HG03469 (cell line): ENCODE measurements around the gene SNHG17.

Experiments used
- ATAC-seq: cut with Tn5 transposase; IDR thresholded peaks from one replicate; pipeline ENCODE4 v1.9.1; 2021; ENCODE audit warnings: mild to moderate bottlenecking, moderate library complexity, moderate number of reproducible peaks; ENCODE audit not compliant: unreplicated experiment

Gene SNHG17

DNA sequence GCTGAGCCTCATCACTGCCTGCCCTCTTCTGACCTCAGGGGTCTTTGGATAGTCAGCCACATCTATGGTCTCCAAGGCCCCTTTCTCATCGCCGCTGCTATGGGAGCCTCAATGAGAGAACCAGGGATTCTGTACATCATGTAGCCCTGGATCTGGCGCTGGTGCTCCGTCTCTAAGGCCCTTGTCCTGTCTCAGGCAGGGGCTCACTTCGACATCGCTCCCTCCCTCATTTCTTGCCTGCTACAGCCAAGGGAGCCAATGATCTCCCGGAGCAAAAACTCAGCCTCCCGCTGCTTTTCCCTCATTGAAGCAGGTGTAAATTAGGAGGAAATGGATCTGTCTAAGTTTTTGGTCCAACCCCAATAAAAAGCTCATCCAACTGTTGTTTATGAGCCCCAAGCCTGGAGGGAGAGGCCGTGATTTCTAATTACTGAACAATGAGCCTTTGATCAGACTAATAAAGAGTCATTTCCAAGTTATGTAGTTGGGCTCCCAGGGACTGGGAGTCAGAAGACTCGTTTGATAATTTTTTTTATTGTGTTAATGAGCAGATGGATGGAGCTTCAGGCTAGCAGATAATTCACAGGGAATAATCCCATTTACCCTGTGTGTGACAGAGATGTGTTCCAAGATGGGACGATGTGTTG is 58.0 kb downstream of the SNHG17 start:
- no peak for ATAC-seq

DNA sequence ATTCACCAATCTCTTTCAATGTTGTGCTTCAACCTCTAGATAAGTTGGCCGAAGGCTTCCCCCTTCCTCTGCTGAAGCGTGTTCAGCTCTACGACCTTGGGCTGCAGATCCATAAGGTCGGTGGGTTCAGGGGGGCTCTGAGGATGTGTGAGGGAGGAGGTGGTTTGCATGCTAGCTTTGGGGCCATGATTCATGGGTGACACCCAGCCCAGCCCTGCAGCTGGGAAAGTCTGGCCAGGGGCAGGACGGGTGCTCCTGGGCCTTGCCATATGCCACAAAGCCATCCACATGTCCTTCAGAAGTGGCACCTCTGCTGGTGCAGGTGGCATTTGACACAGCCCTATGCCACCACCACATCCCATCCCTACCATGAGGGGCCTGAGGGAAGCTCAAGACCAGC is 61.2 kb downstream of the SNHG17 start:
- no peak for ATAC-seq

DNA sequence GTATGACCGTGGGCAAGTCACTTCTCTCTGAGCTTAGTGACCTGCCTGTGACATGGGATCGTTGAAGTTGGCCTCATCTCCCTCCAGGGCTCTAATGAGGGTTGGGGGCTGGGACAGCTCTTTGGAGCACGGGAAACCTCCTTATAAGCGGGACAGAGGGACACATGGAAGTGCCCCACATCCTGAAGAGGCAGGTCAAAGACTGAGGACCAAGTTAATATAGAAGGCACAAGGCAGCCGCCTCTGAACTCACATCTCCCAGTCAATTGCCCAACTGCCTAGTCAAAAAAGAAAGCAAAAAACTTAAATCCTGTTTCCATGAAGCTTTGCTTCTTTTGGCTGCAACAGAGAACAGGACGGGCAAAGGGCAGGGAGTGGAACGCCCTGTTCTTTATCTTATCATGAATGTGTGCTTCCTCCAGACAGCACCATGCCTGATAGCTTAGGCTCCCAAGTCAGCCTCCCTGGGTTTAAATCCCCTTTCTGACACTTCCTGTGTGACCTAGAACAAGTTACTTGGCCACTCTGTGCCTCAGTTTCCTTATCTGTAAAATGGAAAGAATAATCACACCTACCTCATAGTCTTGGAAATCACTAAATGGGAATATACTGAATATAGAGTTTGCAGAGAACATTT is 61.8 kb downstream of the SNHG17 start:
- no peak for ATAC-seq

DNA sequence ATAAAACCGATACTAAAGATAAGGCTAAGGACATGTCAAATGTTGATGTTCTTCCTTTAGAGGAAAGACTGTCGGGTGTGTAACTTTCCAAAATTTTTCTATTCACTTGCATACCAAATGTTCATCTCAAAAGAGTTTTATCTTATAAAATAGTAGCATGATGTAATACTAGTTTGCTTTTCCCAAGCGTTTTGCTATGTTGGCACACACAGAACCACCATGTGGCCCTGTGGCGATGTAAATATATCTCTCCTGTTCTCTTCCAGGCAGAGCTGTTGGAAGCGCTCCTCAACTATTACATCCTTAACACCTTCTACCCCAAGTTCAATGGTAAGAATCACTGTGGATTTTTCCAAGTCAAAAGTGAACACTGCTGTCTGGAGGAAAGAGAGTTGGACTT is 62.3 kb downstream of the SNHG17 start:
- ATAC-seq, result no peak
